Measurements from ENCODE around the gene DEPP1.

Gene DEPP1

DNA sequence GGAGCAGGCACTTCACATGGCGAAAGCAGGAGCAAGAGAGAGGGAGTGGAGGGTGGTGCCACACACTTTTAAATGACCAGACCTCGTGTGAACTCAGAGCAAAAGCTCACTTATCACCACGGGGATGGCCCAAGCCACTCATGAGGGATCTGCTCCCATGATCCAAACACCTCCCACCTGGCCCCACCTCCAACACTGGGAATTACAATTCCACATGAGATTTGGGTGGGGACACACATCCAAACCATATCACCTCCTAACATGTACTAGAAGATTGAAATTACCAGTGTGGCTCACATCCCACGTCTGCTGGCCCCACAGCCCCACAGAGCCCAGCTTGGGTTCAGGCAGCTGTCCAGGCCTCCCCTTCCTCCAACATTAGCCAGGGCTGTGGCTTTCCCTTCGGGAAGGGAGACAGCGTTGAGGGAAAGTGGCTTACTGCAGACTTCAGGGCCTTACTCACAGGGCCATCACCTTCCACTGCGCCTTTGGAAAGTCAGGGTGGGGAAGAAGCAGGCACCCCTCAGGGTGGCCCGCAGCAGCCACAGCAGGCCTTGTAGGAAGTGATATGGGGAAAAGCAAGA, 7.7 kb downstream of the DEPP1 start:
- intact Hi-C loops (cut with DNase I), result loop anchor here (5.0 to 10.0 kb wide), 2 partner anchors 94 to 586 kb away; partner anchors contain the start of gene CXCL12

GRCh38 chr10:44969854-44970253, 8.8 kb downstream of the DEPP1 start:
- DNase-seq, result peak in 3 of 10 donors; percentile 53 to 82 (median 74)
- intact Hi-C loops (cut with DNase I), result loop anchor here (5.0 to 10.0 kb wide), 2 partner anchors 93 to 585 kb away; partner anchors contain the start of gene CXCL12

More for the DNA sequence above, 7.7 kb downstream of the DEPP1 start:
- peak in 1 of 10 donors; percentile 60 for DNase-seq

DNA sequence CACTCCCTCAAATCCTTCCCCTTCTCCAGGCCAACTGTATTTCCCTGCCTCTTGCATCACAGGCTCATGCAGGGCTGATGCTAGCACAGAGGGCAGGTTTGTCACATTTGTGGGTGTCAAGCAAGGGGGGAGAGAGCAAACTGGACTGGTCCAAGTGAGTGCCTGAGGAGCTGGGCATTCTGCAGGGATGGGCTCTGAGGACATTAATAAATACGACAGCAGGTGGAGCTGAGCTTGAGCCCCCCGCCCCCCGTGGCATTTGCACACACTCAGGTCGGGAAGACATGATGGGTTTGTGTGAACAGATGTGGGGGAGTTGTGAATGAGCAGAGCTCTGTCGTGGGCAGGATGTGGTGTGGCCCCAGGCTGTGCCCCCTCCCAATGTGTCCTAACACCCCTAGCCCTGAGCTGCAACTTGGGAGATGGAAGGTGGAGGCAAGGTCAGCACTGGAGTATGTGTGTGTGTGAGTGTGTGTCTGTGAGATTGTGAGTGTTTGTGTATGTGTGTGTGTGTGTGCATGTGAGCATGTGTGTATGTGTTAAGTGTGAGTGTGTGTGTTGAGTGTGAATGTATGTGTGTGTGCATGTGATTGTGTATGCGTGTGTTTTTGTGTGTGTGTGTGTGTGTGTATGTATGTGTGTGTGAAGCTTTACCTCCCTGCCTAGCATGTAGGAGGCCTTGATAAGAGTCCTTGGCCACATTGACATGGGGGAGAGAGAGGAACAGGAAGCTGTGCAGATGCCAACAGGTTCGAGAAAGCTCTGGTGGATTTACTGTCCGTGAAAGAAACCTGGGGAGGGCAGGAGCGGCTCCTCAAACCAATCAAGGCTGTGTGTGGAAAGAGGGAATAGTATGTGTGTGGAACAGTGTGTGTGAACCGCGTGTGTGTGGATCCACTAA, 9.9 kb downstream of the DEPP1 start:
- DNase-seq, result peak in 3 of 10 donors; percentile 15 to 39 (median 36)
- intact Hi-C loops (cut with DNase I), result no loop called here

DNA sequence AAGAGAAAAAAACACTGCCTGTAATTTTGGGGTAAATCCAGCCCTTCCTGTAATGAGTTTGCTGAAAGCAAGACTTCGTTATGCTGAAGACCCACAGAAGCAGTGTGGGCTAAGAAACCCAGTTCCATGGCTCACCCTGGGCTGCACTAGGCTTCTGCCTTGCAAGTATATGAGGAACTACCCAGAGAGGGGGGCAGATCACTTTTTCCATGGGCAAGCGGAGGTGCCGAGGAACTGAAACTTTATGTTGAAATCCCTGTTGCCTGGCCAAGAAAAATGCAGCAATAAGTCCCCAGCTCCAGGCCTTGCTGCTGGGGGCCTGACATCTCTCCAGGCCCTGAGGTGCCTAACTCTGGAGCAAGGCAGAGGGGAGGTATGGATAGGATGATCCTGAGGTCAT, 10.5 kb downstream of the DEPP1 start:
- peak in 5 of 10 donors; percentile 17 to 89 (median 69) for DNase-seq

DNA sequence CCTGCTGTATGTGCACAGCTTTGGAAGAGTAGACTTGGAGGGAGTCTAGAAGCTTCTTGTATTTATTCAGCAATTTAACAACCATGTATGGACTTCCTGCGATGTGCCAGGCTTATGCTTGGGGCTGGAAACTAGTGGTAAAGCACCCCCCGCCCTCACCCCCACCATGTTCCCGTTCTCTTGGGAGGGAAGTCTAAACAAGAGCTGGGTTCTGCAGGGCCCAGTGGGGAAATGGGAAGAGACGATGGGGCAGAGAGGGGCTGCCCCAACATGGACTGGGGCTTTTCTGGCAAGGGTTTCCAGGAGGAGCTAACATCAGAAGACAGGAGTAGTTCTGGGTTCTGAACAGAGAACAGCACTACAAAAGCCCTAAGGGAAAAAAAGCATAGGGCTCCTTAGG, 11.0 kb downstream of the DEPP1 start:
- intact Hi-C loops (cut with DNase I), result no loop called here
- DNase-seq, result peak in 3 of 10 donors; percentile 11 to 52 (median 18)

More for the DNA sequence above, 10.5 kb downstream of the DEPP1 start:
- intact Hi-C loops (cut with DNase I), result no loop called here

- DNase-seq, result peak in 3 of 10 donors; percentile 8 to 58 (median 16)
- intact Hi-C loops (cut with DNase I), result no loop called here
Measured at GRCh38 chr10:44966816-44967509, 11.6 kb downstream of the DEPP1 start.

DNA sequence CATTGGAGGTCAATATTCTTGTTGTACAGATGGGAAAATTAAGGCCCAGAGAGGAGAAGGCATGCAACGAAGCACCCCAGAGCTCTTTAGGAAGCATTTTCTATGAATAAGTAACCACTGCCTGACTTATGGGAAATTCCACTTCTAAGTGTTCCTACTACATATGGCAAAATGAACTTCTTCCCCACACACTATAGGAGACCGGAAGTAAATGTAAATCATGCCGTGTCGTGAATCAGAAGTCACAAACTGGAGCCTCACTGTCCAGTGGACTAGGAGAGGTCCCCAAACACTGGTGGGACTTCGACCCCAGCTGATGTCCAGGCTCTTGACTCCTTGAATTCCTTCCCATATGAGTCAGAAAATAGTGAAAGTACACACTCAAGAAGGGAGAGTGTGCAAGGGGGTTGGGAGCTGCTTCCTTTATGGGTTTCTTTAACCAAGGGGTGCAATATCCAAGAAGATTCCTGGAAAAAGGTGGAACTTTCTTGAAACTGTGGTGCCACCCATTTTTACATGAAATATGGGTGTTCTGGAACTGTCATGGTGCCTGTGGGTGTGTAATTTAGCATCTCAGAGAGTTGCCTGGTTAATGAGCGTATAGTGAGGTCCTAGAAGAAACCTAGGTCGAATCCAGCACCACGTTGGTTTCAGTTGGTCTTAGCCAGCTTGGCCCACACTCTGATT, 12.3 kb downstream of the DEPP1 start:
- intact Hi-C loops (cut with DNase I), result no loop called here
- peak in 2 of 10 donors; percentile 3 to 9 for DNase-seq

- DNase-seq, result peak in 4 of 10 donors; percentile 13 to 72 (median 35)
- intact Hi-C loops (cut with DNase I), result no loop called here
Measured at GRCh38 chr10:44965651-44966097, 12.9 kb downstream of the DEPP1 start.

DNA sequence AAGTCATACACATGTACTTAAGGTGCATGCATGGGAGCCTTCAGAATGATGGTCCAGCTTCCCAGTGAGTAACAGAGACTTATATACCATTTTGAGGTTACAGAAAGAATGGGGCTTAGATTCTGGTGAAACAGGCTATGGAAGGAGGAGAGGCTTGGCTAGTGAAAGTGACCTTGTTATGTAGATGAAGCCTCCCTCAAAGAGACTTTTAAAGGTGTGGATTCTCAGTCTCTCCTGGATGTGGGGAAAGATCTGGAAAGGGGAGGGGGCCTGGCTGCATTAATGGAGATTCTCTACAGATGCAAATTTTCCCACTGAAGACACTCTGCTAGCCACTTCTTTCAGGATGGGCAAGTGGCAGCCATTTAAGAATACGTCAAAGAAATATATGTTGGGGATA, 13.5 kb downstream of the DEPP1 start:
- no peak for DNase-seq
- intact Hi-C loops (cut with DNase I), result no loop called here

- intact Hi-C loops (cut with DNase I), result no loop called here
Measured at GRCh38 chr10:44963772-44964633, 14.6 kb downstream of the DEPP1 start.

DNA sequence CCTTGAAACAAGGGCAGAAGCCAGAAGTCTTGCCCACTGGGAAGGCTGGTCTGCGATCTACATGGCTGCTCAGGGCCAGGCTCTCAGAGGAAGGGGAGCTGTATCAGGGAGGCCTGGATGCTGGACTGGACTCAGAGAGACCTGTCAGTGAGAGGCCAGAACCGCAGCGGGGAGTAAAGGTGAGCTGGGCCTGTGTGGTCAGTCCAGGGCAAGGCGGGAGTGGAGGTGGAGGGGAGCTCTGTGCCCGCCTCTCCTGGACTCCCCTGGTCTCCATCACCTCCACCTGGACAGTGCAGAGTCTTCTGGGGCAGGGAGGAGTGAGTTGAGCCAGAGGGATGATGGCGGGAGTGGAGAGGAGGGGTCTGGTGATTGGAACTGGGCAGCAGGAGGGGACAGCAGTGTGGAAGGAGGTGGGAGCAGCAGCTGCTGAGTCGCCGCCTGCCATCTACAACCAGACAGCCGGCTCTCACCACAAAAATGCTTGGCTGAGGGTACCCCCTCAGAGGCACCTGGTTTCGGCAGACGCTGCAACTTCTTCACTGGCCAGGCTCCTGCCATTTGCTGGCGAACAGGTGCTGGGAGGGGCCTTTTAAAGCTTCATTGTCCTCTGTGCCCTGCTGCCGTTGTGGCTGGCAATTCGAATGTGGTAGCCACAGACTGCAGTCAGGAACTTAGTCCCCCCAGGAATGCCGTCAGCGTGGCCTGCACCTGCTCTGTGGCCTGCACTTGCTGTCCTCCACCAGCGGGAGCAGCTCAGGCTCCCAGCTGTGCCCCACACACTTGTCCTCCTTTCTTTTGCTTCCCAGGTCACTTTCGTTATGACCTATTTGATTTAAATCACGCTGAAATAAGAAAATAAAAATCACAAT, 15.5 kb downstream of the DEPP1 start:
- intact Hi-C loops (cut with DNase I), result no loop called here
- peak in 5 of 10 donors; percentile 38 to 91 (median 81) for DNase-seq

More at GRCh38 chr10:44963772-44964633, 14.6 kb downstream of the DEPP1 start:
- DNase-seq, result peak; percentile 84 to 99 (median 94)

GRCh38 chr10:44961931-44962750, 16.5 kb downstream of the DEPP1 start:
- intact Hi-C loops (cut with DNase I), result no loop called here
- peak in 5 of 10 donors; percentile 15 to 88 (median 60) for DNase-seq

DNA sequence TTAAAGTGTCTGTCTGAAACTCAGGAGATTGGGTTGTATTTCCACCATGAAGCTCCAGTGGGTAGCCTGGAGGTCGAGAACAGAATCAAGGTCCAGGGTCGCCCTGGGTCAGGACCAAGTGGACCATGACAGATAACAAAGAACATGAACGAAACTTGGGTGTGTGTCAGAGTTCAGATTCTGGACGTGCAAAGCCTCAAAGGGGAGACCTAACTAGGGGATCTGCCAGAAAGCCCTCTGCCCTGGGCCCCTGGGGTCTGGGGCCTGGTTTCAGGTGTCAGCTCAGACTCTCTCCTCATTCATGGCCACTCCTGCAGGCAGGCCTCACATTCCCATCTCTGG, 17.4 kb downstream of the DEPP1 start:
- intact Hi-C loops (cut with DNase I), result no loop called here
- peak in 3 of 10 donors; percentile 7 to 66 (median 20) for DNase-seq

DNA sequence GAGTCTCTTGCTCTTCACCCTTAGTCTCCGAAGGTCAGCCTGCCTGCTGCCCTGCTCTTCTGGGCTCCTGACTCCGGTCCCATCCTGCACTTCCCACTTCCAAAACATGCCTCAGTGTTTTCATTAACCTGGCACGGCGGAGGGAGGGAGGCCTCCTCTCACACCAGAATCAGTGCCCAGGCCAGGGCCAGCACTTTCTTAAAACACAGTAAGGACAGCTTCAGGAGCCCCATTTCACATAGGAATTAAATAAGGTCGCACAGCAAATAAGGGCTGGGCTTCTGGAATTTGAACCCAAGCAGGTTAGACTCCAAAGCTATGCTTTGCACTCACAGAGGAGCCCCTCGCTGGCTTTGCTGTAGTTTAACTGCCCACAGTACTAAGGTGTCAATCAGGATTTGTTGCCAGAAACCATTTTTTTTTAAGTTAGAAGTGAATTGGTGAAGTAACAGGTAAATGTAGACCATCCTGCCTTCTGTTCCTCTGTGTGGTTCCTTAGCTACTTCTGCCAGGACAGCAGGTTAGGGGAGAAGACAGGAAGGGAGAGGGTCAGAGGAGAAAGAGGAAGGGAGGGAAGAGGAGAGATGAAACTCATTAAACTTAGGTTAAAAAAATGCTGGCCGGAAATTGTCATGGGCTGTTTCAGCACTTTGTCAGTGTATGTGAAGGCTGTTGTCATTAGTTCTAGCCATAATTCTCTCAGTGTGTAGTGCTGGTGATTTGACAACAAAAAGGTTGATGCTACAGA, 18.0 kb downstream of the DEPP1 start:
- peak in 4 of 10 donors; percentile 9 to 76 (median 32) for DNase-seq
- intact Hi-C loops (cut with DNase I), result no loop called here

DNA sequence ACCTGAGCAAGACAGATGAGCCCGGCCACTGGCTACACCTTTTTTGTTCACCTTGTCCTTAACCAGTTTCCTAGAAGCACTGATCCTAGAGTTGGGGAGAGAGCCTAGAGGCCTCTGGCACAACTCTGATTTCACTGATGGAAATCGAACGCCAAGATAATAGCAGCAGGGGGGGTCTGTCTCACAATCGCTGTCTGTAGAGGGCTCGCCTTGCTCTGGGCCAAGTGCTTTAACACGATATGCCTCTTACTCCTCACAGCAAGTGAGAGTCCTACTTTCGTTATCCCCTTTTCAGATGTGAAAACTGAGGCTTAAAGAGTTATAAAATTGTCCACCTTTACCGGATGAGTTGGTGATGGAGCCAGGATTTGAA, 18.5 kb downstream of the DEPP1 start:
- intact Hi-C loops (cut with DNase I), result no loop called here

DNA sequence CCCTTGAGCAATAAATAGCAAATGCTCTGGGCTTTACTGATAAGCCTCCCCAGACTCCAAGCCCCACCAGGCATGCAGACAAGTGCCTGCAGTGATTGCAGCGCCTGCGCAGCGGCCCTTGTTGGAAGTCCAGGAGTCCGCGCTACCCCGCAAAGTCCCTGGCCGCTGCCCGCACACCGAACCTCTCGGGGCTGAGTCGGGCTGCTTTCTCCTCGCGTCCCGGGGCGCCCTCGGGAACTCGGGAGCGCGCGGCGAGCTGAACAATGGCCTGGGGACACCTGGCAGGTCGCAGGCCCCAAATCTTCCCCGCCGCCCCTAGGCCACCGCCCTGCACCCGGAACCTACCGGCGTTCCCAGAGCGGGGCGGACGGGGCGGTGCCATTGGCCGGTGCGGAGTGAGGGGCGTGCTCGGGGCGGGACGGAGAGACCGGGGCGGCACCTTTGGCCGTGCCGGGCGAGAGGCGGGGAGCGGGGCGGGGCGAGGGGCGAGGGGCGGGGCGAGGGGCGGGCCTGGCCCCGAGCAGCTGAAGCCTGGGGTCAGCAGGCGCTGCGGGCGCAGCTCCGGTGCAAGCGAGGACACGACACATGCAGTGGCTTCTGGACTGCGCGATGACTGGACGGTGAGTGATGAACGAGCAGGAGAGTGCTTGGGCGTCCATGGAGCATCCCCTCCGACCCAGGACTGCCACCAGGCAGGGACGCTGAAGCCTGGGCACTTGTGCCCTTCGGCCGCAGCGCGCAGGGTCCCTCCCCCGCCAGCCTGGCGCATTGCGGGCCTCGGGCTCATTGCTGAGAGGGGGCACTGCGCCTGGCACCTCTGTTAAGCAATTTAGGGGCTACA, 19.1 kb downstream of the DEPP1 start, which contains the start of gene RASSF4:
TSS of gene RASSF4 (plus strand) at position 556 of the 841 bp plus-strand sequence. CDS start 10,401 bp downstream, outside the sequence.
- peak; percentile 85 to 99 (median 91) for DNase-seq
- intact Hi-C loops (cut with DNase I), result no loop called here

More for the DNA sequence above, 18.5 kb downstream of the DEPP1 start:
- peak in 2 of 10 donors; percentile 0 to 43 for DNase-seq

Data from posterior cingulate gyrus (tissue), 11 donors.